Measurements from ENCODE around the gene PSD.

Gene PSD

DNA sequence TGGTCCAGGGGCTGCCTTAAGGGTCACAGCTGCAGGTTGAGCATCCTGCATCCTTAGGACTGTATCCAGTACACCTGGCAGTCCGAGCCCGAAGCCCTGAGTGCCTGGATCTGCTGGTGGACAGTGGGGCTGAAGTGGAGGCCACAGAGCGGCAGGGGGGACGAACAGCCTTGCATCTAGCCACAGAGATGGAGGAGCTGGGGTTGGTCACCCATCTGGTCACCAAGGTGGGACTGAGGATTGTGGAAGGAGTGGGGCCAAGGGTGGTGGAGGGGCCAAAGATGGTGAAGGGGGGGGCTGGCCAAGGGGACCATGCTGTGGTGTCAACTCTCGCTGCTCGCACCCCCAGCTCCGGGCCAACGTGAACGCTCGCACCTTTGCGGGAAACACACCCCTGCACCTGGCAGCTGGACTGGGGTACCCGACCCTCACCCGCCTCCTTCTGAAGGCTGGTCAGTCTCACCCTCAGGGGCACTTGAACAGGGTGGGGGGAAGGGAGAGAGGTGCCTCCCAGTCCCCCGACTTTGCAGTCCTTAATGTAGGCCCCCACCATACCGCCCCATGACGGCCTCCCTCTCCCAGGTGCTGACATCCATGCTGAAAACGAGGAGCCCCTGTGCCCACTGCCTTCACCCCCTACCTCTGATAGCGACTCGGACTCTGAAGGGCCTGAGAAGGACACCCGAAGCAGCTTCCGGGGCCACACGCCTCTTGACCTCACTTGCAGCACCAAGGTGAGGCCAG is 17.8 kb downstream of the PSD start:
- Histone ChIP-seq H3K9me2 (replicated peaks; ENCODE audit: low read depth, low read length) (no peaks in the 10 kb centered on the region), H3F3A (ENCODE audit: low read depth) (no peaks in the 10 kb centered on the region), H3K36me3 (ENCODE audit: insufficient read depth, low read length) (peaks cover 7% of the 10 kb centered on the region; the same call in 1 of the 2 replicates), H2AFZ (ENCODE audit: low read length) (no peak overlapping the region), H3K4me1 (ENCODE audit: insufficient read depth, low read length, poor library complexity, severe bottlenecking) (peaks cover 19% of the 10 kb centered on the region), H4K20me1 (ENCODE audit: insufficient read depth, low read length, poor library complexity, severe bottlenecking) (no peaks in the 10 kb centered on the region), H3K79me2 (ENCODE audit: insufficient read depth, low read length) (peaks cover 13% of the 10 kb centered on the region; the same call in 1 of the 2 replicates), H3K9me3 (ENCODE audit: insufficient read depth, low read depth, low read length) (no peaks in the 10 kb centered on the region), H3K27me3 (ENCODE audit: insufficient read depth, low read length, poor library complexity, severe bottlenecking) (no peaks in the 10 kb centered on the region), H3K9ac (ENCODE audit: low read depth, low read length, poor library complexity, severe bottlenecking) (no peak overlapping the region), H3K4me3 (ENCODE audit: low read length, poor library complexity, severe bottlenecking) (no peak overlapping the region), H3K4me2 (ENCODE audit: low read depth, low read length, poor library complexity, severe bottlenecking) (no peak overlapping the region)
- no peak for TF ChIP-seq EZH2phosphoT487 (IDR thresholded peaks at IDR 0.05; ENCODE audit: borderline replicate concordance)
- TF ChIP-seq, protein P1, sequence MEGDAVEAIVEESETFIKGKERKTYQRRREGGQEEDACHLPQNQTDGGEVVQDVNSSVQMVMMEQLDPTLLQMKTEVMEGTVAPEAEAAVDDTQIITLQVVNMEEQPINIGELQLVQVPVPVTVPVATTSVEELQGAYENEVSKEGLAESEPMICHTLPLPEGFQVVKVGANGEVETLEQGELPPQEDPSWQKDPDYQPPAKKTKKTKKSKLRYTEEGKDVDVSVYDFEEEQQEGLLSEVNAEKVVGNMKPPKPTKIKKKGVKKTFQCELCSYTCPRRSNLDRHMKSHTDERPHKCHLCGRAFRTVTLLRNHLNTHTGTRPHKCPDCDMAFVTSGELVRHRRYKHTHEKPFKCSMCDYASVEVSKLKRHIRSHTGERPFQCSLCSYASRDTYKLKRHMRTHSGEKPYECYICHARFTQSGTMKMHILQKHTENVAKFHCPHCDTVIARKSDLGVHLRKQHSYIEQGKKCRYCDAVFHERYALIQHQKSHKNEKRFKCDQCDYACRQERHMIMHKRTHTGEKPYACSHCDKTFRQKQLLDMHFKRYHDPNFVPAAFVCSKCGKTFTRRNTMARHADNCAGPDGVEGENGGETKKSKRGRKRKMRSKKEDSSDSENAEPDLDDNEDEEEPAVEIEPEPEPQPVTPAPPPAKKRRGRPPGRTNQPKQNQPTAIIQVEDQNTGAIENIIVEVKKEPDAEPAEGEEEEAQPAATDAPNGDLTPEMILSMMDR (conservative IDR thresholded peaks at IDR 0.05; ENCODE audit: low read length): no peak

DNA sequence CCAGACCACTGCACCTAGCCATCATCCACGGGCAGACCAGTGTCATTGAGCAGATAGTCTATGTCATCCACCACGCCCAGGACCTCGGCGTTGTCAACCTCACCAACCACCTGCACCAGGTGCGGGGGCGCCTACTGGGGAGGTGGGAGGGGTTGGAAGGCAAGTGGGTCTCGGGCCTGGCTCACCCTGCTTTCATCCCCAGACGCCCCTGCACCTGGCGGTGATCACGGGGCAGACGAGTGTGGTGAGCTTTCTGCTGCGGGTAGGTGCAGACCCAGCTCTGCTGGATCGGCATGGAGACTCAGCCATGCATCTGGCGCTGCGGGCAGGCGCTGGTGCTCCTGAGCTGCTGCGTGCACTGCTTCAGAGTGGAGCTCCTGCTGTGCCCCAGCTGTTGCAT is 18.5 kb downstream of the PSD start:
- TF ChIP-seq, protein P1 (conservative IDR thresholded peaks at IDR 0.05; ENCODE audit: low read length): no peak
- TF ChIP-seq EZH2phosphoT487 (IDR thresholded peaks at IDR 0.05; ENCODE audit: borderline replicate concordance): no peak
- Histone ChIP-seq H3K79me2 (ENCODE audit: insufficient read depth, low read length) (peaks cover 13% of the 10 kb centered on the region; the same call in 1 of the 2 replicates), H4K20me1 (ENCODE audit: insufficient read depth, low read length, poor library complexity, severe bottlenecking) (no peaks in the 10 kb centered on the region), H3K9me3 (ENCODE audit: insufficient read depth, low read depth, low read length) (no peaks in the 10 kb centered on the region), H3K36me3 (ENCODE audit: insufficient read depth, low read length) (peaks cover 7% of the 10 kb centered on the region; the same call in 1 of the 2 replicates), H3K4me1 (ENCODE audit: insufficient read depth, low read length, poor library complexity, severe bottlenecking) (peaks cover 19% of the 10 kb centered on the region), H3K9me2 (replicated peaks; ENCODE audit: low read depth, low read length) (no peaks in the 10 kb centered on the region), H3K9ac (ENCODE audit: low read depth, low read length, poor library complexity, severe bottlenecking) (peak overlapping the region; percentile 58), H3F3A (ENCODE audit: low read depth) (no peaks in the 10 kb centered on the region), H3K4me3 (ENCODE audit: low read length, poor library complexity, severe bottlenecking) (peak overlapping the region; percentile 76), H3K4me2 (ENCODE audit: low read depth, low read length, poor library complexity, severe bottlenecking) (peak overlapping the region; percentile 74), H3K27me3 (ENCODE audit: insufficient read depth, low read length, poor library complexity, severe bottlenecking) (no peaks in the 10 kb centered on the region), H2AFZ (ENCODE audit: low read length) (peak overlapping the region; percentile 83; the same call in 1 of the 2 replicates)

DNA sequence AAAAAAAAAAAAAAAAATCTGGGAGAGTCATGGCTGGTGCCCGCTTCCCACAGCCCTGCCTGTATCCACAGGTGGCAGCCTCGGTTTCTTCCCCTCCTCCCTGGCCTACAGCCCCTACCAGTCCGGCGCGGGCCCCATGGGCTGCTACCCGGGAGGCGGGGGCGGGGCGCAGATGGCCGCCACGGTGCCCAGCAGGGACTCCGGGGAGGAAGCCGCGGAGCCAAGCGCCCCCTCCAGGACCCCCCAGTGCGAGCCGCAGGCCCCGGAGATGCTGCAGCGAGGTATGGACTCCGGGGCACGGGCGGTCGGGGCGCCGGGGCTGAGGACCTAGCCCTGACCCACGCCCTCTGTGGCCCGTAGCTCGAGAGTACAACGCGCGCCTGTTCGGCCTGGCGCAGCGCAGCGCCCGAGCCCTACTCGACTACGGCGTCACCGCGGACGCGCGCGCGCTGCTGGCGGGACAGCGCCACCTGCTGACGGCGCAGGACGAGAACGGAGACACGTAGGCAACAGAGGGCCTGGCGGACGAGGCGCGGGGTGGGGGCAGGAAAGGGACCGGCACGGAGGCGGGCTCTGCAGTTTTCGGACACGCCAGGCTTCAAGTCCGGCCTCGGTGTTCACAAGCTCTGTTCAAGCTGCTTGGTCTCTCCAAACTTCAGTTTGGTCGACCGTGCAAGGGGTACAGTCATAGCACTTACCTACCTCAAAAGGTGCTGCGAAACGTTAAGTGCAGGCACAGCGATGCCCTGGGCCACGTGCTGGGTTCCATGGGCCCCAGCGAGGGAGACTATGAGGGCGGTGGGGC is 19.2 kb downstream of the PSD start:
- Histone ChIP-seq H3K4me2 (ENCODE audit: low read depth, low read length, poor library complexity, severe bottlenecking) (peak overlapping the region; percentile 74), H3K9ac (ENCODE audit: low read depth, low read length, poor library complexity, severe bottlenecking) (peak overlapping the region; percentile 58), H3K9me3 (ENCODE audit: insufficient read depth, low read depth, low read length) (no peaks in the 10 kb centered on the region), H4K20me1 (ENCODE audit: insufficient read depth, low read length, poor library complexity, severe bottlenecking) (no peaks in the 10 kb centered on the region), H3K36me3 (ENCODE audit: insufficient read depth, low read length) (peaks cover 7% of the 10 kb centered on the region; the same call in 1 of the 2 replicates), H3K4me3 (ENCODE audit: low read length, poor library complexity, severe bottlenecking) (peak overlapping the region; percentile 76), H3K4me1 (ENCODE audit: insufficient read depth, low read length, poor library complexity, severe bottlenecking) (peaks cover 19% of the 10 kb centered on the region), H3K79me2 (ENCODE audit: insufficient read depth, low read length) (peaks cover 13% of the 10 kb centered on the region; the same call in 1 of the 2 replicates), H2AFZ (ENCODE audit: low read length) (peak overlapping the region; percentile 83), H3K27me3 (ENCODE audit: insufficient read depth, low read length, poor library complexity, severe bottlenecking) (no peaks in the 10 kb centered on the region), H3F3A (ENCODE audit: low read depth) (no peaks in the 10 kb centered on the region), H3K9me2 (replicated peaks; ENCODE audit: low read depth, low read length) (no peaks in the 10 kb centered on the region)
- TF ChIP-seq, protein P1 (conservative IDR thresholded peaks at IDR 0.05; ENCODE audit: low read length): peak; percentile 87
- TF ChIP-seq EZH2phosphoT487 (IDR thresholded peaks at IDR 0.05; ENCODE audit: borderline replicate concordance): no peak
